ENCODE data around the gene LPCAT1.
"Not testable (repeated sequence)": the region's sequence is repeated elsewhere in the genome, so short reads cannot be mapped to it uniquely, and the experiment has no call there.

The LPCAT1 gene

GRCh38 chr5:1481266-1481958 lies 42.3 kb downstream of the LPCAT1 start:
- in situ Hi-C loops (cut with MboI; ENCODE audit: low sequenced_read_pairs): no loop called here

DNA sequence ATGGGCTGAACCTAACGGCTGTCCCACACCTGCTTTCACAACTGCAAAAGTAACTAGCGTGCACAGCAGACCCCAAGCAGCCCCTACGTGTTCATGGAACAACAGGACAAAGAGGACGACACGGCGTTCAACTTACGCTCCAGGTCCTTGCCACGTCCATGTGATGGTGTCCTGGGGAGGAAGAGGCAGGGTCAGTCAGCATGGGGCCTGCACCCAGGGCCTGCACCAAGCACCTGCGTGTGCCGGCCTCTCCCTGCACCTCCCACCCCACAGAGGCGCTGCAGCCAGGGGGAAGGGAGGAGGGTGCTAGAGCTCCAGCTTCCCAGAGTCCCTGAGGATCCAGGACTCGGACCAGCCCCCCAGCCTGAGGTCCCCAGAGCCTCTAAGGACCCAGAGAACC lies 43.0 kb downstream of the LPCAT1 start:
- in situ Hi-C loops (cut with MboI; ENCODE audit: low sequenced_read_pairs): no loop called here

DNA sequence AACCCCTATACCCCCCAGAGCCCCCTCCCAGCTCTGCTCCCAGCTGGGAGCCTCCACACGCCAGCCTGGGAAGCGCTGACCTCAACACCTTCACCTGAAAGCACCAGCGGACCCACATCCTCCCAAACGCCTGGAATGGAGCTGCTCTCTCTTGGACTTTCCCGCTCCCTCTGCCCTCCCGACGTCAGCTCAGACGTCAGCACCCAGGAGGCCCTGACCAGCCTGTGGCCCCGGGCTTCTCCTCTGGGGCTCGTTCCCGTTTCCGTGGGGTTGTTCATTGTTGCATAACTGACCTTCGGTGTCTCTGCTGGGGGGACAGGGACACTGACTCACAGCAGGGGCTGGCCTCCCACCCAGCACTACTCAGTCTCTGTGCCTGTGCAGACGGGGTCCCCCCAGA lies 43.5 kb downstream of the LPCAT1 start:
- in situ Hi-C loops (cut with MboI; ENCODE audit: low sequenced_read_pairs): no loop called here

- in situ Hi-C loops (cut with MboI; ENCODE audit: low sequenced_read_pairs): no loop called here
These were observed 44.1 kb downstream of the LPCAT1 start for GRCh38 chr5:1479581-1480188.

GRCh38 chr5:1479066-1479465 lies 44.7 kb downstream of the LPCAT1 start:
- in situ Hi-C loops (cut with MboI; ENCODE audit: low sequenced_read_pairs): no loop called here

- in situ Hi-C loops (cut with MboI; ENCODE audit: low sequenced_read_pairs): no loop called here
These were observed 45.3 kb downstream of the LPCAT1 start for GRCh38 chr5:1478271-1479035.

DNA sequence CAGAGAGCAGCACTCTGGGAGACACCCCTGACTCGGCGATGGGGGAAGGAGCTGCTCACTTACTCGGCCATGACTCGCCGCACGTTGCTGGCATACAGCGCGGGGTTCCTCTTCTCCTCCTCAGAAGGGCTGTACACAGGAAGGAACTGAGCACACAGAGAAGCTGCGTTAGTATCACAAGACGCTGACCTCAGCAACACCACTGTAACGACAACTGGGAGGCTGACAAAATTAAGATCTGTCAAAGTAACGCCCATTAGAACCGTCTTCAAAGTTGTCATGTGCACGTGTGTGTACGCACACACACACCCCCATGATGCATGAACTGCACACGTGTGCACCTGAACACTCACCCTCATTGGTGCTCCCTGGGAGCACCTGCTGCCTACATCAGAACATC lies 46.4 kb downstream of the LPCAT1 start:
- in situ Hi-C loops (cut with MboI; ENCODE audit: low sequenced_read_pairs): no loop called here

DNA sequence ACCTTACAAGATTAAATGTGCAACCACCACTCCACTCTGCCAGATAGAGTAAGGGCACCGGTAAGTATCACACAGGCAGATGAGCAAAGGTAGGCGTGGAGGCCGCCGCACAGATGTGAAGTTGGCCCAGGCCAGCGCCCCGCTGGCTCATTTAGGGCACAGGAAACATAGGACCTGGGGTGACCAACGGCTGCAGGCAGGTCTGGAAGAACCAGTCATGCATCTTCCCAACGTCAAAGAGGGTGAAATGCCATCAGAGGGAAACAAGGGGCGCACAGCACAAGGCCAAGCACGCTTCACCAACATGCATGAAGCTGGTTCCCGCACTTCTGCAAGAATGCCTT lies 46.8 kb downstream of the LPCAT1 start:
- in situ Hi-C loops (cut with MboI; ENCODE audit: low sequenced_read_pairs): no loop called here

GRCh38 chr5:1476181-1476966 lies 47.4 kb downstream of the LPCAT1 start:
- in situ Hi-C loops (cut with MboI; ENCODE audit: low sequenced_read_pairs): no loop called here

DNA sequence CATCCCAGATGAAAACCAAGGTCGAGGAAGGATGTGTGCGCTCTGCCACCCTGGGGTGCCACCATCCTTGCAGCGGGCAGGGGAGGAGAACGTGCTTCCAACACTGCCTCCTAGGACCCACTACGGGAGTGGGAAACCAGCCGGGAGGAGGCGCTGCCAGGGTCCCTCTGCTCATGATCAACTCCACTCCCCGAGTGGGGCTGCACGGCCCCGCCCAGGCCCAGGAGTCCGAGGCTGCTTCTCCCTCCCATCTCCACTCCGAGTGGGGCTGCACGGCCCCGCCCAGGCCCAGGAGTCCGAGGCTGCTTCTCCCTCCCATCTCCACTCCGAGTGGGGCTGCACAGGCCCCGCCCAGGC lies 48.2 kb downstream of the LPCAT1 start:
- in situ Hi-C loops (cut with MboI; ENCODE audit: low sequenced_read_pairs): not testable (repeated sequence)

- in situ Hi-C loops (cut with MboI; ENCODE audit: low sequenced_read_pairs): no loop called here
These were observed 48.8 kb downstream of the LPCAT1 start for GRCh38 chr5:1474866-1475543.

- in situ Hi-C loops (cut with MboI; ENCODE audit: low sequenced_read_pairs): no loop called here
These were observed 49.4 kb downstream of the LPCAT1 start for GRCh38 chr5:1474183-1474839.

- in situ Hi-C loops (cut with MboI; ENCODE audit: low sequenced_read_pairs): no loop called here
These were observed 50.0 kb downstream of the LPCAT1 start for GRCh38 chr5:1473746-1474145.

- in situ Hi-C loops (cut with MboI; ENCODE audit: low sequenced_read_pairs): no loop called here
These were observed 50.7 kb downstream of the LPCAT1 start for GRCh38 chr5:1472964-1473628.

GRCh38 chr5:1471997-1472963 lies 51.5 kb downstream of the LPCAT1 start:
- in situ Hi-C loops (cut with MboI; ENCODE audit: low sequenced_read_pairs): no loop called here

GRCh38 chr5:1471240-1471853 lies 52.4 kb downstream of the LPCAT1 start:
- in situ Hi-C loops (cut with MboI; ENCODE audit: low sequenced_read_pairs): no loop called here

- in situ Hi-C loops (cut with MboI; ENCODE audit: low sequenced_read_pairs): no loop called here
These were observed 53.0 kb downstream of the LPCAT1 start for GRCh38 chr5:1470762-1471211.
